Ishikawa (cell line): ENCODE data around the gene MEF2C.

Experiments used
- TAF1 ChIP-seq: IDR thresholded peaks from 2 replicates; pipeline ENCODE4 v1.6.1; 2012; ENCODE audit warnings: low read depth, mild to moderate bottlenecking
- YY1 ChIP-seq: IDR thresholded peaks from 2 replicates; pipeline ENCODE4 v1.6.1; 2012; ENCODE audit warnings: low read depth
- TF ChIP-seq, protein P1 (sequence below): IDR thresholded peaks from 2 replicates; pipeline ENCODE4 v1.6.1; 2012
- TF ChIP-seq, protein P2 (sequence below): IDR thresholded peaks from 2 replicates; pipeline ENCODE4 v1.6.1; 2012; ENCODE audit warnings: low read depth, mild to moderate bottlenecking

DNA sequence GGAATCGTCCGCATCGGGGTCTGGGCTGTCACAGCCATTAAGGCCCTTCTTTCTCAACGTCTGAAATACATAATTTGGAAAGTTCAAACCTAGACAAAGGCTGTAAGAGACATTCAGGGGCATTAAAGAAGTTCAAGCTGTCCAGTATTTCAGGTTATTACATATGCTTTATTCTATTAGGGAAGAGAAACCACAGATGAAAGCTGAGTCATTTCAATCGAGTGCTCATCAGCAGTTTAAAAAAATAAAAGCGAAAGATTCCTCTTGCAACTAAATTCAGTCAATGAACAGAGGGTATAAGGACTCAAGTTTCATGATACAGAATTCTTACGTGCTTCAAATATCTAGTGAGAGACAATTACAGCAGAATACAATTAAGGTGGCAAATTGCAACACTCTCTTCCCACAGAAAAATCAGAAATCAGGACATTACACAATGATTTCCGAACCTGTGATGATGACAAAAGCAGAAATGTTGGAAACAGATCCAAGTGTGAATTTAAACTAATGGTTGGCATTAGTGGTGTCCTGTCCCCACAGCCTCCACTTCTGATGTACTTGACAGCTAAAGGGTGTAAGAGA is 121.6 kb downstream of the MEF2C start:
- TF ChIP-seq, protein P1, sequence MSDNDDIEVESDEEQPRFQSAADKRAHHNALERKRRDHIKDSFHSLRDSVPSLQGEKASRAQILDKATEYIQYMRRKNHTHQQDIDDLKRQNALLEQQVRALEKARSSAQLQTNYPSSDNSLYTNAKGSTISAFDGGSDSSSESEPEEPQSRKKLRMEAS = no peak
- TF ChIP-seq TAF1 (no peak), YY1 (no peak)
- TF ChIP-seq, protein P2, sequence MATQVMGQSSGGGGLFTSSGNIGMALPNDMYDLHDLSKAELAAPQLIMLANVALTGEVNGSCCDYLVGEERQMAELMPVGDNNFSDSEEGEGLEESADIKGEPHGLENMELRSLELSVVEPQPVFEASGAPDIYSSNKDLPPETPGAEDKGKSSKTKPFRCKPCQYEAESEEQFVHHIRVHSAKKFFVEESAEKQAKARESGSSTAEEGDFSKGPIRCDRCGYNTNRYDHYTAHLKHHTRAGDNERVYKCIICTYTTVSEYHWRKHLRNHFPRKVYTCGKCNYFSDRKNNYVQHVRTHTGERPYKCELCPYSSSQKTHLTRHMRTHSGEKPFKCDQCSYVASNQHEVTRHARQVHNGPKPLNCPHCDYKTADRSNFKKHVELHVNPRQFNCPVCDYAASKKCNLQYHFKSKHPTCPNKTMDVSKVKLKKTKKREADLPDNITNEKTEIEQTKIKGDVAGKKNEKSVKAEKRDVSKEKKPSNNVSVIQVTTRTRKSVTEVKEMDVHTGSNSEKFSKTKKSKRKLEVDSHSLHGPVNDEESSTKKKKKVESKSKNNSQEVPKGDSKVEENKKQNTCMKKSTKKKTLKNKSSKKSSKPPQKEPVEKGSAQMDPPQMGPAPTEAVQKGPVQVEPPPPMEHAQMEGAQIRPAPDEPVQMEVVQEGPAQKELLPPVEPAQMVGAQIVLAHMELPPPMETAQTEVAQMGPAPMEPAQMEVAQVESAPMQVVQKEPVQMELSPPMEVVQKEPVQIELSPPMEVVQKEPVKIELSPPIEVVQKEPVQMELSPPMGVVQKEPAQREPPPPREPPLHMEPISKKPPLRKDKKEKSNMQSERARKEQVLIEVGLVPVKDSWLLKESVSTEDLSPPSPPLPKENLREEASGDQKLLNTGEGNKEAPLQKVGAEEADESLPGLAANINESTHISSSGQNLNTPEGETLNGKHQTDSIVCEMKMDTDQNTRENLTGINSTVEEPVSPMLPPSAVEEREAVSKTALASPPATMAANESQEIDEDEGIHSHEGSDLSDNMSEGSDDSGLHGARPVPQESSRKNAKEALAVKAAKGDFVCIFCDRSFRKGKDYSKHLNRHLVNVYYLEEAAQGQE = no peak
